Measurements from ENCODE around the gene TGIF2. TPM values are rescaled to one million over a fixed set of nuclear protein-coding genes. Genes with fewer than 3 reads are reported as not detected.
"Not testable (repeated sequence)": the region's sequence is repeated elsewhere in the genome, so short reads cannot be mapped to it uniquely, and the experiment has no call there.

TGIF2 gene
- total and polyA plus RNA-seq, 4 donors: 14.2 to 26.2 (median 20.7) TPM

DNA sequence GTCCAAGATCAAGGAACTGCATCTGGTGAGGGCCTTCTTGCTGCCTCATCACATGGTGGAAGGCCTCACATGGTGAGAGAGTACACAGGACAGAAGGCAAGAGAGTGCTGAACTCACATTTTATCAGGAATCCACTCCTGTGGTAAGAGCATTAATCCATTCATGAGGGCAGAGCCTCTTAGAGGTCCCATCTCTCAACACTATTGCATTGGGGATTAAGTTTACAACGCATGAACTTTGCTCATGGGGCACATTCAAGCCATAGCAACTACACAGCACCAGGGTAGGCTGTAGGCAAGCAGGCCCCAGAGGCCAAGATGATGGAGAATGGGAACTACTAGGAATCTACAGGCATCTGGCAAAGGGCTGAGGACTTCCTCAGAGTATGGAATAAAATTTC lies 10.0 kb upstream of the TGIF2 start:
- no CpG with 5 or more reads among the region's 1 CpG for WGBS (ENCODE audit: insufficient coverage)
- no peak for DNase-seq (ENCODE audit: low read depth in 4 of 6, low spot score in 6 of 6)
- peaks cover 4% of the 10 kb centered on the region for H3K9me3 ChIP-seq (ENCODE audit: control insufficient read depth, insufficient read depth, low read length)

DNA sequence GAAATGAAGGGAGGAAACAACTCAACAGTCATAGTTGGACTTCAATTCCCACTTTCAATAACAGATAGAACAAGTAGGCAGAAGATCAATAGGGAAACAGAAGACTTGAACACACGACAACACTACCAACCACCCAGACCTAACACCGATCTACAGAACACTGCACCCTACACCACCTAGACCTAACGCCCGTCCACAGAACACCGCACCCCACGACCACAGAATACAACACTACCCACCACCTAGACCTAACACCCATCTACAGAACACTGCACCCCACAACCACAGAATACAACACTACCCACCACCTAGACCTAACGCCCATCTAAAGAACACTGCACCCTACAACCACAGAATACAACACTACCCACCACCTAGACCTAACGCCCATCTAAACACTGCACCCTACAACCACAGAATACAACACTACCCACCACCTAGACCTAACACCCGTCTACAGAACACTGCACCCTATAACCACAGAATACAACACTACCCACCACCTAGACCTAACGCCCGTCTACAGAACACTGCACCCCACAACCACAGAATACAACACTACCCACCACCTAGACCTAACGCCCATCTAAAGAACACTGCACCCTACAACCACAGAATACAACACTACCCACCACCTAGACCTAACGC lies 9.2 kb upstream of the TGIF2 start:
- not testable (repeated sequence) for H3K27ac ChIP-seq (ENCODE audit: low read depth, low read length); H3K36me3 ChIP-seq (ENCODE audit: control insufficient read depth, insufficient read depth, low read length); DNase-seq (ENCODE audit: low read depth in 4 of 6, low spot score in 6 of 6); H3K9me3 ChIP-seq (ENCODE audit: control insufficient read depth, insufficient read depth, low read length); H3K4me1 ChIP-seq (ENCODE audit: control insufficient read depth, insufficient read depth, low read length); H3K4me3 ChIP-seq (ENCODE audit: low read depth, low read length); H3K27me3 ChIP-seq (ENCODE audit: control insufficient read depth, insufficient read depth, low read length)
- WGBS (ENCODE audit: insufficient coverage): 98% methylated on average over 8 of the region's 13 CpGs

More for the DNA sequence above, 10.0 kb upstream of the TGIF2 start:
- no peak overlapping the region for H3K27ac ChIP-seq (ENCODE audit: low read depth, low read length)
- no peaks in the 10 kb centered on the region for H3K36me3 ChIP-seq (ENCODE audit: control insufficient read depth, insufficient read depth, low read length)
- no peak overlapping the region for H3K4me3 ChIP-seq (ENCODE audit: low read depth, low read length)
- no peaks in the 10 kb centered on the region for H3K4me1 ChIP-seq (ENCODE audit: control insufficient read depth, insufficient read depth, low read length)
- no peaks in the 10 kb centered on the region for H3K27me3 ChIP-seq (ENCODE audit: control insufficient read depth, insufficient read depth, low read length)

DNA sequence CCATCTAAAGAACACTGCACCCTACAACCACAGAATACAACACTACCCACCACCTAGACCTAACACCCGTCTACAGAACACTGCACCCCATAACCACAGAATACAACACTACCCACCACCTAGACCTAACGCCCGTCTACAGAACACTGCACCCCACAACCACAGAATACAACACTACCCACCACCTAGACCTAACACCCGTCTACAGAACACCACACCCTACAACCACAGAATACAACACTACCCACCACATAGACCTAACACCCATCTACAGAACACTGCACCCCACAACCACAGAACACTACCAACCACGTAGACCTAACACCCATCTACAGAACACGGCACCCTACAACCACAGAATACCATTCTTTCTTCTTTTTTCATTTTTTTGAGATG lies 8.7 kb upstream of the TGIF2 start:
- not testable (repeated sequence) for H3K4me3 ChIP-seq (ENCODE audit: low read depth, low read length); H3K9me3 ChIP-seq (ENCODE audit: control insufficient read depth, insufficient read depth, low read length); H3K36me3 ChIP-seq (ENCODE audit: control insufficient read depth, insufficient read depth, low read length); H3K27me3 ChIP-seq (ENCODE audit: control insufficient read depth, insufficient read depth, low read length); DNase-seq (ENCODE audit: low read depth in 4 of 6, low spot score in 6 of 6); H3K27ac ChIP-seq (ENCODE audit: low read depth, low read length); H3K4me1 ChIP-seq (ENCODE audit: control insufficient read depth, insufficient read depth, low read length)
- 93% methylated on average over 6 of the region's 6 CpGs for whole genome bisulfite sequencing (ENCODE audit: insufficient coverage)

DNA sequence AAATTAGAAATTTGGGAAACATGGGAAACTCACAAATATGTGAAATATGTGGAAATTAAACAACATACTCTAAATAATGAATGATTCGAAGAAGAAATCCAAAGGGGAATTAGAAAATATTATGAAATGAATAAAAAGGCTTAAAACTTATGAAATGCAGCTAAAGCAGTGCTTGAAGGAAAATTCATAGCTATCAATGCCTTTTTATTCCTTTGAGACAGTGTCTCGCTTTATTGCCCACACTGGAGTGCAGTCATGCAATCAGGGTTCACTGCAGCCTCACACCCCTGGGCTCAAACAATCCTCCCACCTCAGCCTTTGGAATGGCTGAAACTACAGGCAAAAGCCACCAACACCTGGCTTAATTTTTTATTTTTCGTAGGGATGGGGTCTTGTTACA lies 7.9 kb upstream of the TGIF2 start:
- 100% methylated on average over 1 of the region's 3 CpGs for WGBS (ENCODE audit: insufficient coverage)
- no peak overlapping the region for H3K4me3 ChIP-seq (ENCODE audit: low read depth, low read length)
- H3K27ac ChIP-seq (ENCODE audit: low read depth, low read length): no peak overlapping the region

DNA sequence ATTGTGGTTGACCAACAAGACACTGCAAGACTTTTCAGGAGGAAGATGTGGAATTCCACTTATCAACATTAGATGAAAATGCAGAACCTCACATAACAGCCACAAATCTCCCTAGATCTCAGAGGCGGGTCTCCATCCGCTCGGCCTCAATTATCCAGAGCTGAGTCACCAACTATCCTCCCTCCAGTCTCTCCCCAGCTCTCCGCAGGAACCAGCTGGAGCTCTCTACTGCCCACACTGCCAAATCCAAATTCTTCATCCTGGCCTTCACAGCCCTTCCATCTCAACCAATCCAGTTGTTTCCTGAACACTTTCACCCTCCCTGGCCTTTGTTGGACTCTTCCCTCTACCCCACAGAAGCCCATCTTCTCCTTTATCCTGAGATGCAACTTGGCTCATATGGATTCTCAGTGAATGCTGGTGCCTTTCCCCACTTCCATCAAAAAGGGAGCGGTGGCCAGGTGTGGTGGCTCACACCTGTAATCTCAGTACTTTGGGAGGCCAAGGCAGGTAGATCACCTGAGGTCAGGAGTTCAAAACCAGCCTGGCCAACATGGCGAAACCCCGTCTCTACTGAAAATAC lies 3.5 kb upstream of the TGIF2 start:
- WGBS (ENCODE audit: insufficient coverage): 92% methylated on average over 7 of the region's 7 CpGs
- peaks cover 11% of the 10 kb centered on the region for H3K27me3 ChIP-seq (ENCODE audit: control insufficient read depth, insufficient read depth, low read length)

More for the DNA sequence above, 7.9 kb upstream of the TGIF2 start:
- no peak for DNase-seq (ENCODE audit: low read depth in 4 of 6, low spot score in 6 of 6)
- H3K9me3 ChIP-seq (ENCODE audit: control insufficient read depth, insufficient read depth, low read length): peaks cover 4% of the 10 kb centered on the region
- no peaks in the 10 kb centered on the region for H3K36me3 ChIP-seq (ENCODE audit: control insufficient read depth, insufficient read depth, low read length)
- no peaks in the 10 kb centered on the region for H3K27me3 ChIP-seq (ENCODE audit: control insufficient read depth, insufficient read depth, low read length)
- no peaks in the 10 kb centered on the region for H3K4me1 ChIP-seq (ENCODE audit: control insufficient read depth, insufficient read depth, low read length)

DNA sequence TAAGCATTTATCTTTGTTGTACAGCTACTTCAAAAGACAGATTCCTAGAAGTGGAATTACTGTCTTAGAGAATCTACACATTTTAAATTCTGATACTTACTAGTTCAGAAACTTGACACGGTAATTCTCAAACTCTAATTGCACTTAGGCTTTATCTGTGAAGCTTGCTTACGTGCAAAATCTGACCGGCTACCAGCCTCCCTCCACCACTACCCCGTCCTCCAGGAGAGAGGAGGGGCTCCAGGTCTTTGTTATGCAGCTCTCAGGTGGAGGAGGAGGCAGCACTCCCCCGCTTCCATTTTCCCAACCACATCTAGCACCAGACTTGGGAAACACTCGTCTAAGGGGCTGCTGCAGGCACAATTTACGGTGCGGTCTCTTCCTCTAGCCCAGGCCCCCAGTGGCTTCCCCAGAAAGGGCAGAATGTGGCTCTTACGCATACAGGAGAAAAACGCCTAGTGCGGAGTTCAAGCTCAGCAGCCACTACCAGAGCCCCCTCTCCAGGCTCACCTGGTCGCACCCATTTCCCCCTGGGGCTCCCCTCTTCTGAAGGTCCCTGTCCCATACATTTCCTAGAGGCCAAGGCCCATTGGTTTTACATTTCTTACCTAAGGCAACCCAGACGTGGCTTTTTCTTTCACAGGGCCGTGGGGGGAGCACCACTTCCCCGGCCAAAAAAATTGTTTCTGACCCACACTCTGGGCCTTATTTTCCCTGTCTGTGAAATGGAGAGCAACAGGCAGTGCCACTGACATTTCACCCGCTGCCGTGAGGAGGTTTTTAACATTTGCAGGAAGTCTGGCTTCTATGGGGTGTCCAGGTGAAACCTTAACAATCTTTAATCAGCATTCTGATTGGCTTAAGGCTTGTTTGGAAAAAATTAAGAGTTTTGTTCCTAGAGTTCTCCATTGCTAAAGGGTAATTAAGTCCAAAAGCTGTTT lies 1.6 kb upstream of the TGIF2 start:
- H3K27ac ChIP-seq (ENCODE audit: low read depth, low read length): peak overlapping the region; percentile 70
- no peaks in the 10 kb centered on the region for H3K9me3 ChIP-seq (ENCODE audit: control insufficient read depth, insufficient read depth, low read length)
- no peak for DNase-seq (ENCODE audit: low read depth in 4 of 6, low spot score in 6 of 6)
- 40% methylated on average over 13 of the region's 17 CpGs for WGBS (ENCODE audit: insufficient coverage)
- no peak overlapping the region for H3K4me3 ChIP-seq (ENCODE audit: low read depth, low read length)
- H3K36me3 ChIP-seq (ENCODE audit: control insufficient read depth, insufficient read depth, low read length): no peaks in the 10 kb centered on the region
- peaks cover 40% of the 10 kb centered on the region for H3K4me1 ChIP-seq (ENCODE audit: control insufficient read depth, insufficient read depth, low read length)
- H3K27me3 ChIP-seq (ENCODE audit: control insufficient read depth, insufficient read depth, low read length): peaks cover 21% of the 10 kb centered on the region

More for the DNA sequence above, 3.5 kb upstream of the TGIF2 start:
- no peaks in the 10 kb centered on the region for H3K36me3 ChIP-seq (ENCODE audit: control insufficient read depth, insufficient read depth, low read length)
- H3K9me3 ChIP-seq (ENCODE audit: control insufficient read depth, insufficient read depth, low read length): peaks cover 4% of the 10 kb centered on the region
- no peak overlapping the region for H3K27ac ChIP-seq (ENCODE audit: low read depth, low read length)
- no peak overlapping the region for H3K4me3 ChIP-seq (ENCODE audit: low read depth, low read length)
- peaks cover 27% of the 10 kb centered on the region for H3K4me1 ChIP-seq (ENCODE audit: control insufficient read depth, insufficient read depth, low read length)
- no peak for DNase-seq (ENCODE audit: low read depth in 4 of 6, low spot score in 6 of 6)

DNA sequence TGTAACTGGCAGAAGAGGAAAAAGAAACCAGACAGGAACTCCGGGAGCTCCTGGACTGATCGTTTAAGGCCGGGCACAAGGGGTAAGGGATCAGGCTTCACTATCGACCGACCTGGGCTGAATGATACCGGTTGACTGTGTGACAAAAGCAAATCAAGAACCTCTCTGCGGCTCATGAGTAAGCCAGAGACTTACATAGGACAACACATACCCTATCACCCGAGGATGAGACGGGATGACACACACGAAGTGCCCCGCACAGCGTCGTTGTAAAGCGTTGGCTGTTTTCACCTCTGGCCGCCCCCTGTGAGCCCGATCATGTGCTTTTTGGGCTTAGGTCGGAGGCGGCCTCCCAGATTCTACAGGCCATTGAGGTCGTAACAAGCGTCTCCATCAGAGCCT lies 695 bp upstream of the TGIF2 start:
- Histone ChIP-seq H3K27me3 (ENCODE audit: control insufficient read depth, insufficient read depth, low read length) (peaks cover 21% of the 10 kb centered on the region), H3K27ac (ENCODE audit: low read depth, low read length) (peak overlapping the region; percentile 70), H3K4me3 (ENCODE audit: low read depth, low read length) (peak overlapping the region; percentile 82), H3K9me3 (ENCODE audit: control insufficient read depth, insufficient read depth, low read length) (no peaks in the 10 kb centered on the region), H3K36me3 (ENCODE audit: control insufficient read depth, insufficient read depth, low read length) (no peaks in the 10 kb centered on the region), H3K4me1 (ENCODE audit: control insufficient read depth, insufficient read depth, low read length) (peaks cover 40% of the 10 kb centered on the region)
- DNase-seq (ENCODE audit: low read depth in 4 of 6, low spot score in 6 of 6): no peak
- 12% methylated on average over 19 of the region's 20 CpGs for WGBS (ENCODE audit: insufficient coverage)

DNA sequence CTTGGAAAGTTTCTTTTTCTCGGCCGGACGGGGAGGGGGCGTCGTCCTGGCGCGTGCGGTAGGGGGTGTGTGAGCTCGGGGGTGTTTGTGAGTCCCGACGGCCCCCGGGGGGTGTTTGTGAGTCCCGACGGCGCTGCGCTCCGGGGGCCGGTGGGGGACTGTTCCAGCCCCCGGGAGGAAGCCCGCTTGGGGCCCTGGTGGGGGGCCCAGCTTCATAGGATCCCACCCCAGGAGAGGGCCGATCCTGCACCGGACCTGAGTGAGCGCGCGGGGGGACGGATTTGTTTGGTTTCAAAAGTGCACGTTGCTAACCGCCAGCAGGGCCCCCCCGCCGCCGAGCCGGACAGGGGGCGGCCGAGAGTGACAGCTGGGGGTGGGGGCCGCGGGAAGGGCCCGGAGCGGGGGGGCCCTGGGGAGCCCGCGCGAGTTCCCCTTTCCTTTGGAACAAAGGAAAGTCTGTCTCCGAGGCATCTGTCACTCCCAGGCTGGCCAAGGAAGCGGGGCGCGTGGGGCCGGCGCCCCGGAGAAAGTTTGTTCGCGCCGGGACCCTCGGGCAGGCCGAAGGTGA lies 485 bp downstream of the TGIF2 start:
- WGBS (ENCODE audit: insufficient coverage): under 1% methylated on average over 48 of the region's 53 CpGs
- DNase-seq (ENCODE audit: low read depth in 4 of 6, low spot score in 6 of 6): peak in 3 of 6 donors; percentile 5 to 66 (median 9)

DNA sequence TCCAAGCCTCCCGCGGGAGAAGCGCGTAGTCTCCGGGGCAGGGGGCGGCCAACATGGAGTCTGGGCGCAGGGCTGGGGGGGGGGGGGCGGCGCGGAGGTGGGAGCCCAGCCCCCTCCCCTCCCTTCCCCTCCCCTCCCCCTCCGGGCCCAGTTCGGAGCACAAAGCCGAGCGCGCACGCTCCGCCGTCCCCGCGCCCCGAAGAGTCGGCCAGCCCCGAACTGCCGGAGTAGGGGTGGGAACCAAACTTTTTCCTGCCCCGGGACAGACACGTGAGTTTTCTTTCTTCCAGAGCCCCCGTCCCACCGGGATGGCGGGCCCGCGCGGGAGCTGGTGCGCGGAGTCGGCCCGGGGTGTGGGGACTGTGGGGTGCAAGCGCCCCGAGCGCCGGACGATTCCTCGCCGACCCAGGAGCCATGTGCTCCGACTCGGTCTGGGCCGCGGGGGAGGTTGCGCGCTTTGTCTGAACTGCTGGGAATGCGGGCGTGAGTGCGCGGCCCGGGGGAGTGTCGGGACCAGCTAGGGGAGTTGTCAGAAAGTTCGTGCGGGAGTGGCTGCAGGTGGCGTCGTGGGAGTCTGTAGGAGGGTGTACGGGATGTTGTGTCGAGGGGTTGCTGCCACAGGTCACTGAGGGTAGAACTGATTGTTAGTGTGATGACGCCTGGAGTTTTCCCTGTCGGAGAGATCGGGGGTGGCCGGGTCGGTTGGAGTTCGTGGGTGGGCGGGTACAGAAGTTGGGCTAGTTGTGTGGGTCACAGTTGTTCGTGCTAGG lies 1.2 kb downstream of the TGIF2 start:
- Histone ChIP-seq H3K27me3 (ENCODE audit: control insufficient read depth, insufficient read depth, low read length) (peaks cover 21% of the 10 kb centered on the region), H3K27ac (ENCODE audit: low read depth, low read length) (peak overlapping the region; percentile 92), H3K36me3 (ENCODE audit: control insufficient read depth, insufficient read depth, low read length) (peaks cover 12% of the 10 kb centered on the region), H3K4me1 (ENCODE audit: control insufficient read depth, insufficient read depth, low read length) (peaks cover 40% of the 10 kb centered on the region), H3K9me3 (ENCODE audit: control insufficient read depth, insufficient read depth, low read length) (no peaks in the 10 kb centered on the region), H3K4me3 (ENCODE audit: low read depth, low read length) (peak overlapping the region; percentile 82)
- WGBS (ENCODE audit: insufficient coverage): 1% methylated on average over 57 of the region's 69 CpGs
- DNase-seq (ENCODE audit: low read depth in 4 of 6, low spot score in 6 of 6): peak in 2 of 6 donors; percentile 22 to 55

More for the DNA sequence above, 485 bp downstream of the TGIF2 start:
- H3K4me3 ChIP-seq (ENCODE audit: low read depth, low read length): peak overlapping the region; percentile 82
- H3K27me3 ChIP-seq (ENCODE audit: control insufficient read depth, insufficient read depth, low read length): peaks cover 21% of the 10 kb centered on the region
- H3K9me3 ChIP-seq (ENCODE audit: control insufficient read depth, insufficient read depth, low read length): no peaks in the 10 kb centered on the region
- peaks cover 40% of the 10 kb centered on the region for H3K4me1 ChIP-seq (ENCODE audit: control insufficient read depth, insufficient read depth, low read length)
- H3K36me3 ChIP-seq (ENCODE audit: control insufficient read depth, insufficient read depth, low read length): peaks cover 7% of the 10 kb centered on the region
- H3K27ac ChIP-seq (ENCODE audit: low read depth, low read length): peak overlapping the region; percentile 92
